Body of pancreas (tissue), 4 donors: ENCODE results near the gene SLC39A10. TPM values are rescaled to one million over a fixed set of nuclear protein-coding genes. Genes with fewer than 3 reads are reported as not detected.

Source experiments
- ATAC-seq: fragments of 150-250 bp; one replicate; pipeline ENCODE4 v1.9.1; 2016
- DNase-seq, 4 donors: peaks; one replicate each; pipeline ENCODE4 v3.0.0-alpha.2; 2019
- H3K27ac ChIP-seq, 4 donors: fragments of 200-600 bp; sonication (generic); 1 replicate in 3 of 4; 2 replicates in 1 of 4; pipeline versions ENCODE4 v1.5.1 to v1.6.1; 2016 to 2019; ENCODE audit warnings: mild to moderate bottlenecking in 1 of 4, mixed read lengths in 1 of 4, moderate library complexity in 1 of 4
- H3K27me3 ChIP-seq, 2 donors: fragments of 200-600 bp; sonication (generic); one replicate each; pipeline ENCODE4 v1.6.0; 2016; ENCODE audit warnings: mild to moderate bottlenecking in 1 of 2
- H3K36me3 ChIP-seq, 2 donors: fragments of 200-600 bp; sonication (generic); replicated peaks in 1 of 2; 2 replicates each; pipeline ENCODE4 v1.5.1; 2016; ENCODE audit warnings: low read depth in 2 of 2; ENCODE audit not compliant: insufficient read depth in 1 of 2
- H3K4me1 ChIP-seq: fragments of 200-600 bp; sonication (generic); one replicate; pipeline ENCODE4 v1.6.0; 2016
- H3K4me3 ChIP-seq, 2 donors: fragments of 200-600 bp; sonication (generic); 1 replicate in 1 of 2; 2 replicates in 1 of 2; pipeline ENCODE4 v1.5.1; 2016 to 2019
- H3K9me3 ChIP-seq, 3 donors: fragments of 200-600 bp; sonication (generic); 1 replicate in 2 of 3; 2 replicates in 1 of 3; pipeline ENCODE4 v1.5.1; 2016
- POLR2A ChIP-seq, 3 donors: fragments of 450-650 bp; IDR thresholded peaks; one replicate each; pipeline ENCODE4 v1.6.1; 2016; ENCODE audit warnings: antibody characterized with exemption in 3 of 3, mild to moderate bottlenecking in 2 of 3
- WGBS, 2 donors: methylation state at CpG; one replicate each; pipeline ENCODE4 v1.1.5; 2017; 5-methylcytosine and 5-hydroxymethylcytosine counted together
- intact Hi-C: fragments of 100-400 bp; cut with DNase I; formaldehyde crosslinking; loops from one replicate; pipeline ENCODE4 v1.15.1; 2023
- total RNA-seq, 2 donors: library from RNA; depleted of rRNA; stranded (reverse); fragments of >200 nt; gene quantifications; one replicate each; pipeline ENCODE4 v1.1.0, GENCODE V29; 2016
- TF ChIP-seq, protein P1 (sequence below), 7 experiments: fragments of 450-650 bp in 4 of 7; fragments of 200-600 bp in 3 of 7; sonication (generic) in 3 of 7; IDR thresholded peaks; one replicate each; pipeline ENCODE4 v1.5.1; 2016 to 2019; ENCODE audit warnings: antibody characterized with exemption in 7 of 7

SLC39A10 gene, protein sequence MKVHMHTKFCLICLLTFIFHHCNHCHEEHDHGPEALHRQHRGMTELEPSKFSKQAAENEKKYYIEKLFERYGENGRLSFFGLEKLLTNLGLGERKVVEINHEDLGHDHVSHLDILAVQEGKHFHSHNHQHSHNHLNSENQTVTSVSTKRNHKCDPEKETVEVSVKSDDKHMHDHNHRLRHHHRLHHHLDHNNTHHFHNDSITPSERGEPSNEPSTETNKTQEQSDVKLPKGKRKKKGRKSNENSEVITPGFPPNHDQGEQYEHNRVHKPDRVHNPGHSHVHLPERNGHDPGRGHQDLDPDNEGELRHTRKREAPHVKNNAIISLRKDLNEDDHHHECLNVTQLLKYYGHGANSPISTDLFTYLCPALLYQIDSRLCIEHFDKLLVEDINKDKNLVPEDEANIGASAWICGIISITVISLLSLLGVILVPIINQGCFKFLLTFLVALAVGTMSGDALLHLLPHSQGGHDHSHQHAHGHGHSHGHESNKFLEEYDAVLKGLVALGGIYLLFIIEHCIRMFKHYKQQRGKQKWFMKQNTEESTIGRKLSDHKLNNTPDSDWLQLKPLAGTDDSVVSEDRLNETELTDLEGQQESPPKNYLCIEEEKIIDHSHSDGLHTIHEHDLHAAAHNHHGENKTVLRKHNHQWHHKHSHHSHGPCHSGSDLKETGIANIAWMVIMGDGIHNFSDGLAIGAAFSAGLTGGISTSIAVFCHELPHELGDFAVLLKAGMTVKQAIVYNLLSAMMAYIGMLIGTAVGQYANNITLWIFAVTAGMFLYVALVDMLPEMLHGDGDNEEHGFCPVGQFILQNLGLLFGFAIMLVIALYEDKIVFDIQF
- total RNA-seq, result 10 to 100 TPM; 17.8 to 18.7 TPM

DNA sequence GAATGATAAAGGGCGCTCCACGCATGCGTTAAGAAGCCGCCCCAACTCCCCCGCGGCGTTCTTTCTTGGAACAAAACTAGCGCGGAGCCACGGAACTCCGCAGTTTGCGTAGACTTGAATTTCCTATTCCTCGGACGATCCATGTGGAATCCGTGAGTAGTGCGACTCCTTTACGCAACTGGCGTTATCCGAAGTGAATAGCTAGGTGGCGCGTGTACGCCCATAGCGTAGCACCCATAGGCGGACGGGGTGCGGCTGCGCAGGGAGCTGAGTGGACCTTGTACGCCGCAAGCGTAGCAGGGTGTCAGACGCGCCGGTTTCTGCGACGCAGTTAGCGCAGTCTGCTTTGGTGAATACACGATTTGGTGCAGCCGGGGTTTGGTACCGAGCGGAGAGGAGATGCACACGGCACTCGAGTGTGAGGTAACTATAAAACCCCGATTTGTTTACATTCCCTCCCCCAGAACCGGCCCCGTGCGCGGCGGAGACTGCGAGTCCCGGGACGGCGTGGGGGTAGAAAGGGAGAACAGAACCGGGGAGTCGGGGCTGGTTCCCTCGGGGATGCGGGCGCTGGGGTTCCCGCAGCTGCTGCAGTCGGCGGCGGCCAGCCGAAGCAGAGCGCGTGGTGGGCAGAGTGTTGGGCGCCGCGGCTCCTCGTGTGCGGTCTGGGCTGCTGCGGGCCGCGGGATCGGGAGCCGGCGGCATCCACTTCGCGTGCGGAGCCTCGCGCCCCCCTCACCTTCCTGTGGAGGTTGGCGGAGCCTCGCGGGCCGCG is at the start of gene SLC39A10:
Gene SLC39A10, plus strand, starts transcription at position 368 of the 775 bp plus-strand sequence. CDS start 22,817 bp downstream, outside the sequence.
- Histone ChIP-seq H3K4me3 (peak within 1 kb of the TSS; percentile 70 to 77), H3K36me3 (no peaks in the 10 kb centered on the region), H3K9me3 (no peaks in the 10 kb centered on the region), H3K27ac (peak within 1 kb of the TSS; percentile 95 to 100 (median 98)), H3K27me3 (no peaks in the 10 kb centered on the region), H3K4me1 (peaks cover 34% of the 10 kb centered on the region)
- peak; percentile 97 to 99 (median 99) for TF ChIP-seq POLR2A (IDR thresholded peaks at IDR 0.05)
- TF ChIP-seq, protein P1, sequence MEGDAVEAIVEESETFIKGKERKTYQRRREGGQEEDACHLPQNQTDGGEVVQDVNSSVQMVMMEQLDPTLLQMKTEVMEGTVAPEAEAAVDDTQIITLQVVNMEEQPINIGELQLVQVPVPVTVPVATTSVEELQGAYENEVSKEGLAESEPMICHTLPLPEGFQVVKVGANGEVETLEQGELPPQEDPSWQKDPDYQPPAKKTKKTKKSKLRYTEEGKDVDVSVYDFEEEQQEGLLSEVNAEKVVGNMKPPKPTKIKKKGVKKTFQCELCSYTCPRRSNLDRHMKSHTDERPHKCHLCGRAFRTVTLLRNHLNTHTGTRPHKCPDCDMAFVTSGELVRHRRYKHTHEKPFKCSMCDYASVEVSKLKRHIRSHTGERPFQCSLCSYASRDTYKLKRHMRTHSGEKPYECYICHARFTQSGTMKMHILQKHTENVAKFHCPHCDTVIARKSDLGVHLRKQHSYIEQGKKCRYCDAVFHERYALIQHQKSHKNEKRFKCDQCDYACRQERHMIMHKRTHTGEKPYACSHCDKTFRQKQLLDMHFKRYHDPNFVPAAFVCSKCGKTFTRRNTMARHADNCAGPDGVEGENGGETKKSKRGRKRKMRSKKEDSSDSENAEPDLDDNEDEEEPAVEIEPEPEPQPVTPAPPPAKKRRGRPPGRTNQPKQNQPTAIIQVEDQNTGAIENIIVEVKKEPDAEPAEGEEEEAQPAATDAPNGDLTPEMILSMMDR (IDR thresholded peaks at IDR 0.05), result peak in 4 of 7 experiments; percentile 46 to 55 (median 49)
- intact Hi-C loops, result no loop called here
- DNase-seq (peak; percentile 99), ATAC-seq (peak; percentile 93)
- 0 to 2% methylated on average over 23 to 80 of the region's 85 CpGs for WGBS, 2 donors

DNA sequence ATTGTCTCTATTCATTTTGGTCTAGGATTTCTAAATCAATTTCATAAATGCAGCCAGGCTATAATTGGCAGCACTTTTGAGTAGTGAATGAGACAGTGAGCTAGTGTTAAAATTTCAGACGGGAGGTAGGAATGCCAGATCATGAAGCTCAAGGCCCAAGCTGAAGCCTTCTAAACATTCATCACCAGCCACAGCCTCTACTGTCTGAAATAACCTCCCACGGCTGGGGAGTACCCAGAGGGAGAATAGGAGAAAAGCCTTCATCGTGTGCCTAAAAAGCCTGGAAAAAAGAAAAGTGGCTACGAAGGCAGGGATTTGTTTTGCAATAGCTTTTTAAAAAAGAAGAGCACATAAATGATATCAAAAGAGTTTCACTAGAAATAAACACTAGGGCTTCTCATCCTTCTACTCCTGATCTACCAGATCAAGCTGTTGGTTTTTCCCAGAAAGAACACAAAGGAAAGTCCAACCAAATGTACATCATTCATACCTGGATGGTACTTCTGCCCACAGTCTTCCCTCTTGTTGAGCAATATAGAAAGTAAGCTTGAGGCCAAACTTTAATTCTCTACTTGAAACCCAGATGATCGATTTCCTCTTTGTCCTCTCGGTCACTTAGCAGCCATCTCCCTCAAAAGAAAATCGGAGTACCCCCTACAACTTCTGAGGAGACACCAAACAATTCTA is 48.1 kb upstream of the SLC39A10 start:
- WGBS, 2 donors, result 60 to 62% methylated on average over 7 of the region's 7 CpGs
- TF ChIP-seq, protein P1 (IDR thresholded peaks at IDR 0.05), result no peak
- no peak for TF ChIP-seq POLR2A (IDR thresholded peaks at IDR 0.05)

DNA sequence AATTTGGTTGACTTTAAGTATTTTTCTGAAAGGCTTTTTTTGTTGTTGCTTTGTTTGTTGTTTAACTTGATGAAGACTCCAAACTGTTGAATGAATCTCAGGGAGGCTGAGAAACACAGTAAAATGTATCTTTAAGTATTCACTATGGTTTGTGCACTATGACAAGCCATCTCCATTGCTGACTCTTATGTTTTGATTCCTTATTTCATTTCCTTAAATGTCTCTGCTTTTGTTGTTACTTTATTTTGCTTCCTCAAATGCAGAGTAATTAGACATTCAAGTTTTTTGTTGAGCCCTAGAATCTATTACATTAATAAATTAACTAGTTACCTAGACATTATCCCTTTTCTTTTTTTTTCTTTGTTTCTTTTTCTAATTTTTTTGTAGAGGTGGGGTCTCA is 46.3 kb upstream of the SLC39A10 start:
- ATAC-seq (no peak), DNase-seq (no peak)
- H3K4me3 ChIP-seq, result no peak overlapping the region
- TF ChIP-seq, protein P1 (IDR thresholded peaks at IDR 0.05), result no peak
- no peak for TF ChIP-seq POLR2A (IDR thresholded peaks at IDR 0.05)
- no peaks in the 10 kb centered on the region for H3K9me3 ChIP-seq
- H3K27me3 ChIP-seq, result no peaks in the 10 kb centered on the region
- no peak overlapping the region for H3K27ac ChIP-seq
- H3K36me3 ChIP-seq, result no peaks in the 10 kb centered on the region
- H3K4me1 ChIP-seq, result no peaks in the 10 kb centered on the region
- intact Hi-C loops, result no loop called here

More for the DNA sequence above, 48.1 kb upstream of the SLC39A10 start:
- Histone ChIP-seq H3K4me1 (no peaks in the 10 kb centered on the region), H3K4me3 (no peak overlapping the region), H3K27me3 (no peaks in the 10 kb centered on the region), H3K9me3 (no peaks in the 10 kb centered on the region), H3K27ac (no peak overlapping the region), H3K36me3 (no peaks in the 10 kb centered on the region)
- DNase-seq (no peak), ATAC-seq (no peak)
- intact Hi-C loops, result no loop called here
